ENCODE results near the gene DIP2C.
"Not testable (repeated sequence)": the region's sequence is repeated elsewhere in the genome, so short reads cannot be mapped to it uniquely, and the experiment has no call there.

DIP2C gene

GRCh38 chr10:474406-474805, 215.1 kb downstream of the DIP2C start:
- DNase-seq = no peak

GRCh38 chr10:472241-472910, 217.1 kb downstream of the DIP2C start:
- DNase-seq = no peak

GRCh38 chr10:470339-471003, 219.0 kb downstream of the DIP2C start:
- DNase-seq = no peak

- no peak for DNase-seq
Observed at GRCh38 chr10:469947-470338, 219.5 kb downstream of the DIP2C start.

GRCh38 chr10:459743-460142, 229.7 kb downstream of the DIP2C start:
- DNase-seq = no peak

GRCh38 chr10:458421-458851, 231.0 kb downstream of the DIP2C start:
- no peak for DNase-seq

GRCh38 chr10:456486-456885, 233.0 kb downstream of the DIP2C start:
- DNase-seq = no peak

GRCh38 chr10:454860-455259, 234.6 kb downstream of the DIP2C start:
- DNase-seq = peak; percentile 84

GRCh38 chr10:453647-454046, 235.8 kb downstream of the DIP2C start:
- DNase-seq = no peak

- no peak for DNase-seq
Observed at GRCh38 chr10:452512-453426, 236.7 kb downstream of the DIP2C start.

GRCh38 chr10:451856-452255, 237.6 kb downstream of the DIP2C start:
- no peak for DNase-seq

GRCh38 chr10:451021-451471, 238.4 kb downstream of the DIP2C start:
- no peak for DNase-seq

- DNase-seq = no peak
Observed at GRCh38 chr10:450463-450862, 239.0 kb downstream of the DIP2C start.

GRCh38 chr10:449331-449730, 240.1 kb downstream of the DIP2C start:
- DNase-seq = not testable (repeated sequence)

GRCh38 chr10:443459-443858, 246.0 kb downstream of the DIP2C start:
- DNase-seq = no peak

GRCh38 chr10:442209-442608, 247.3 kb downstream of the DIP2C start:
- no peak for DNase-seq

GRCh38 chr10:441659-442058, 247.8 kb downstream of the DIP2C start:
- no peak for DNase-seq

GRCh38 chr10:440127-440526, 249.3 kb downstream of the DIP2C start:
- DNase-seq = no peak

- DNase-seq = no peak
Observed at GRCh38 chr10:437698-438490, 251.6 kb downstream of the DIP2C start.

- no peak for DNase-seq
Observed at GRCh38 chr10:436911-437665, 252.4 kb downstream of the DIP2C start.

GRCh38 chr10:436013-436697, 253.3 kb downstream of the DIP2C start:
- DNase-seq = no peak

All from HCEC 1CT (cell line).